Measurements from ENCODE around the gene DIP2B.
A peak's percentile ranks its signal among the peaks of the same experiment; 100 is the strongest.

Gene DIP2B

GRCh38 chr12:50581226-50582184 is 76.7 kb downstream of the DIP2B start:
- DNase-seq, result no peak

GRCh38 chr12:50584135-50584534 is 79.3 kb downstream of the DIP2B start:
- no peak for DNase-seq

- DNase-seq, result no peak
Observed at GRCh38 chr12:50589650-50590435, 85.1 kb downstream of the DIP2B start.

- no peak for DNase-seq
Observed at GRCh38 chr12:50590869-50591268, 86.1 kb downstream of the DIP2B start.

GRCh38 chr12:50595667-50596066 is 90.9 kb downstream of the DIP2B start:
- DNase-seq, result no peak

GRCh38 chr12:50597200-50598195 is 92.7 kb downstream of the DIP2B start:
- DNase-seq, result peak in 1 of 2 donors; percentile 44

GRCh38 chr12:50598321-50598862 is 93.6 kb downstream of the DIP2B start:
- DNase-seq, result no peak

GRCh38 chr12:50599366-50600095 is 94.7 kb downstream of the DIP2B start:
- no peak for DNase-seq

- DNase-seq, result no peak
Observed at GRCh38 chr12:50600364-50600763, 95.6 kb downstream of the DIP2B start.

GRCh38 chr12:50603817-50604639 is 99.2 kb downstream of the DIP2B start:
- no peak for DNase-seq

- no peak for DNase-seq
Observed at GRCh38 chr12:50604640-50604920, 99.8 kb downstream of the DIP2B start.

- DNase-seq, result no peak
Observed at GRCh38 chr12:50606675-50607375, 102.0 kb downstream of the DIP2B start.

GRCh38 chr12:50609292-50609874 is 104.6 kb downstream of the DIP2B start:
- DNase-seq, result no peak

- DNase-seq, result no peak
Observed at GRCh38 chr12:50610171-50610570, 105.4 kb downstream of the DIP2B start.

GRCh38 chr12:50611021-50611744 is 106.4 kb downstream of the DIP2B start:
- no peak for DNase-seq

- DNase-seq, result no peak
Observed at GRCh38 chr12:50612882-50613281, 108.1 kb downstream of the DIP2B start.

GRCh38 chr12:50613463-50613862 is 108.7 kb downstream of the DIP2B start:
- no peak for DNase-seq

- DNase-seq, result no peak
Observed at GRCh38 chr12:50614167-50614759, 109.5 kb downstream of the DIP2B start.
